Epithelial cell of proximal tubule (primary cell): Measurements from ENCODE around the gene PRKAR1B. TPM values are rescaled to one million over a fixed set of nuclear protein-coding genes. Genes with fewer than 3 reads are reported as not detected.

Experiments
- DNase-seq: peaks from one replicate; pipeline ENCODE4 v3.0.0-alpha.2; 2011; ENCODE audit warnings: low read depth
- H3K4me3 ChIP-seq: 2 replicates; pipeline ENCODE4 v1.5.1; 2011; ENCODE audit warnings: low read depth, mild to moderate bottlenecking, low read length
- CTCF ChIP-seq: conservative IDR thresholded peaks from 2 replicates; pipeline ENCODE4 v1.5.1; 2012; ENCODE audit warnings: low read depth, mild to moderate bottlenecking, low read length
- total RNA-seq: library from RNA; depleted of rRNA; stranded (reverse); fragments of >200 nt; gene quantifications from 2 replicates; pipeline ENCODE4 v1.2.3, GENCODE V29; 2015

The PRKAR1B gene
- total RNA-seq, 1 donor from 2014 or later: 12.2 TPM

GRCh38 chr7:568031-568951 is 158.8 kb downstream of the PRKAR1B start:
- no peak overlapping the region for H3K4me3 ChIP-seq
- TF ChIP-seq CTCF: no peak
- DNase-seq: no peak

- no peak for TF ChIP-seq CTCF
- no peak for DNase-seq
- no peak overlapping the region for H3K4me3 ChIP-seq
Measured at GRCh38 chr7:567305-567883, 159.7 kb downstream of the PRKAR1B start.

GRCh38 chr7:566100-566499 is 161.0 kb downstream of the PRKAR1B start:
- no peak overlapping the region for H3K4me3 ChIP-seq
- no peak for DNase-seq
- no peak for TF ChIP-seq CTCF

- no peak for DNase-seq
- TF ChIP-seq CTCF: no peak
- H3K4me3 ChIP-seq: no peak overlapping the region
Measured at GRCh38 chr7:564176-564865, 162.8 kb downstream of the PRKAR1B start.

GRCh38 chr7:563629-564170 is 163.4 kb downstream of the PRKAR1B start:
- TF ChIP-seq CTCF: no peak
- DNase-seq: no peak
- H3K4me3 ChIP-seq: no peak overlapping the region

GRCh38 chr7:562789-563628 is 164.1 kb downstream of the PRKAR1B start:
- DNase-seq: no peak
- no peak overlapping the region for H3K4me3 ChIP-seq
- no peak for TF ChIP-seq CTCF
